Colonic mucosa (tissue), 4 donors: ENCODE results near the gene VEZF1. TPM values are rescaled to one million over a fixed set of nuclear protein-coding genes. Genes with fewer than 3 reads are reported as not detected.

Experiments used
- DNase-seq: peaks from one replicate; pipeline ENCODE4 v3.0.0-alpha.2; 2020
- H3K27ac ChIP-seq: fragments of 200-600 bp; one replicate; pipeline ENCODE4 v1.8.0; 2021
- H3K27me3 ChIP-seq: fragments of 200-600 bp; one replicate; pipeline ENCODE4 v1.8.0; 2021
- H3K36me3 ChIP-seq: fragments of 200-600 bp; one replicate; pipeline ENCODE4 v1.8.0; 2021
- H3K4me1 ChIP-seq: fragments of 200-600 bp; one replicate; pipeline ENCODE4 v1.8.0; 2021; ENCODE audit warnings: mild to moderate bottlenecking
- H3K4me3 ChIP-seq: fragments of 200-600 bp; one replicate; pipeline ENCODE4 v1.8.0; 2021
- H3K9ac ChIP-seq, 2 donors: one replicate each; pipeline ENCODE4 v1.7.0; 2013; ENCODE audit warnings: control low read depth in 2 of 2, low read depth in 2 of 2, low read length in 2 of 2
- H3K9me3 ChIP-seq: fragments of 200-600 bp; one replicate; pipeline ENCODE4 v1.8.0; 2021
- intact Hi-C: fragments of 100-400 bp; cut with DNase I; formaldehyde crosslinking; loops from one replicate; pipeline ENCODE4 v1.14.1; 2022
- total RNA-seq, 2 donors: library from RNA; stranded (reverse); fragmentation: NEBNext Ultra II Directional in 1 of 2; extraction: Animal tissue kit (Norgen Biotek cat#: 25700) in 1 of 2; gene quantifications; one replicate each; pipeline ENCODE4 v1.2.1, GENCODE V29; 2021
- TF ChIP-seq, protein P1 (sequence below): fragments of 200-600 bp; IDR thresholded peaks from one replicate; pipeline ENCODE4 v1.8.0; 2022; ENCODE audit warnings: antibody characterized with exemption, mild to moderate bottlenecking
- donor health status: healthy.
- donor health status: DM: no; HTN: no; CAD: no.
- donor health status: DM: no; HTN: no; CAD: no.

The VEZF1 gene
- total RNA-seq, 2 donors from 2014 or later, result 35.7 to 52.8 TPM

DNA sequence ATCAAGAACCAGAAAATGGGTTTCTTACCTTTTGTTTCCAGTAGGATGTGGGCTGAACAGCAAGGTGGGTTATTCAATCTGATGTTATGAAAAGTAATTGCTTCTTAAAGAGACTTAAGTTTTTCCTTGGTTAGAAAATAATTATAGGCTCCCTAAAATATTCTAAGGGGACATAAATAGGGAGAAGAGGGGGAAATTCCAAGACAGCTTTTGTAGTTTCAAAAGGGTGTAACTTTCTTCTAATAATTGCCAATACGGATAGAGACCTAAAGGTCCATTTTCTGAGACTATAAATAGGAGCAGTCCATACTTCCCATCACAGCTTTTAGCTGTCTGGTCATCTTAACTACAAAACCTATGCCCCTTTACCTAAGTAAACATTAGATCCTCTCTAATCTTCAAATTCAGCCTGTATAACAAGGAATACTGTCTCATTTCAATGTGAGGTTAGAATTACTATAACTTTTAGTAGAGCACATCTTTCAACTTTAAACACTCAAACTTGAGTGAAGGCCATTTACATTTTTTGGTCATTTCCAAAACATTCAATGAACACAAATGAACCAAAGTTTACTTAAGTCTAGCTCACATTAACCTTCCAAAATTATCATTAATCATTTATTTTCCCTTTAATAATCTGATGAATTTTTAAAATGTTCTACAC is 13.5 kb upstream of the VEZF1 start:
- TF ChIP-seq, protein P1, sequence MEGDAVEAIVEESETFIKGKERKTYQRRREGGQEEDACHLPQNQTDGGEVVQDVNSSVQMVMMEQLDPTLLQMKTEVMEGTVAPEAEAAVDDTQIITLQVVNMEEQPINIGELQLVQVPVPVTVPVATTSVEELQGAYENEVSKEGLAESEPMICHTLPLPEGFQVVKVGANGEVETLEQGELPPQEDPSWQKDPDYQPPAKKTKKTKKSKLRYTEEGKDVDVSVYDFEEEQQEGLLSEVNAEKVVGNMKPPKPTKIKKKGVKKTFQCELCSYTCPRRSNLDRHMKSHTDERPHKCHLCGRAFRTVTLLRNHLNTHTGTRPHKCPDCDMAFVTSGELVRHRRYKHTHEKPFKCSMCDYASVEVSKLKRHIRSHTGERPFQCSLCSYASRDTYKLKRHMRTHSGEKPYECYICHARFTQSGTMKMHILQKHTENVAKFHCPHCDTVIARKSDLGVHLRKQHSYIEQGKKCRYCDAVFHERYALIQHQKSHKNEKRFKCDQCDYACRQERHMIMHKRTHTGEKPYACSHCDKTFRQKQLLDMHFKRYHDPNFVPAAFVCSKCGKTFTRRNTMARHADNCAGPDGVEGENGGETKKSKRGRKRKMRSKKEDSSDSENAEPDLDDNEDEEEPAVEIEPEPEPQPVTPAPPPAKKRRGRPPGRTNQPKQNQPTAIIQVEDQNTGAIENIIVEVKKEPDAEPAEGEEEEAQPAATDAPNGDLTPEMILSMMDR, result no peak
- Histone ChIP-seq H3K27me3 (no peaks in the 10 kb centered on the region), H3K36me3 (peaks cover 21% of the 10 kb centered on the region), H3K4me3 (no peak overlapping the region), H3K27ac (no peak overlapping the region), H3K4me1 (peaks cover 12% of the 10 kb centered on the region), H3K9me3 (no peaks in the 10 kb centered on the region), H3K9ac (no peak overlapping the region)
- DNase-seq, result no peak
- intact Hi-C loops, result loop anchor here (5.0 kb wide), 1 partner anchor 111 kb away; no protein-coding TSS in a partner anchor

DNA sequence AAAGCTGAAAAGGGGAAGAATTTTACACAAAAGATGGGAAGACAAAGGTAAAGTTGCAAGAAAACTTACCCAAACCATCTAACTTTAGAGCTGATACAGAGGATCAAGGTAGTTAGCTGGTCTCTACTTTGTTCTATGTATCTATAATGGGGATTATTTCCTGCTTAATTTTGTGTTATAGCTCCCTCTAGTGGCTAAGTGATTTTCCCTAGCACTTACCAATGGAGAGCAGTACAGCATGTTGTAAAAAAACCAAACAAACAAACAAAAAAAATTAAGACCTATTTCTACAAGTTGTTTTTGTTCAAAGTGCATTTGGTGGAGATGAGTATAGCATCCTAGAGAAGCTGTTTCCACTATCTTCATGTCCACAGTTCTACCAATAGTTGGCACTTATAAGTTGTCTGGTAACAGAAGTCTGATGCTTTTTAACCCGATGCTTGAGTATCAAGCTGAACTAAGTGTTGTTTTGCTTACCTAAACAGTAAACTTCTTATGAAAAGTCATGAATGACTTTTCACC is 11.5 kb upstream of the VEZF1 start:
- no peaks in the 10 kb centered on the region for H3K4me1 ChIP-seq
- no peak for DNase-seq
- no peak overlapping the region for H3K27ac ChIP-seq
- H3K27me3 ChIP-seq, result no peaks in the 10 kb centered on the region
- intact Hi-C loops, result loop anchor here (5.0 kb wide), 1 partner anchor 113 kb away; no protein-coding TSS in a partner anchor
- H3K9me3 ChIP-seq, result no peaks in the 10 kb centered on the region
- H3K4me3 ChIP-seq, result no peak overlapping the region
- TF ChIP-seq, protein P1, result peak; percentile 89
- H3K36me3 ChIP-seq, result peaks cover 10% of the 10 kb centered on the region
- no peak overlapping the region for H3K9ac ChIP-seq

DNA sequence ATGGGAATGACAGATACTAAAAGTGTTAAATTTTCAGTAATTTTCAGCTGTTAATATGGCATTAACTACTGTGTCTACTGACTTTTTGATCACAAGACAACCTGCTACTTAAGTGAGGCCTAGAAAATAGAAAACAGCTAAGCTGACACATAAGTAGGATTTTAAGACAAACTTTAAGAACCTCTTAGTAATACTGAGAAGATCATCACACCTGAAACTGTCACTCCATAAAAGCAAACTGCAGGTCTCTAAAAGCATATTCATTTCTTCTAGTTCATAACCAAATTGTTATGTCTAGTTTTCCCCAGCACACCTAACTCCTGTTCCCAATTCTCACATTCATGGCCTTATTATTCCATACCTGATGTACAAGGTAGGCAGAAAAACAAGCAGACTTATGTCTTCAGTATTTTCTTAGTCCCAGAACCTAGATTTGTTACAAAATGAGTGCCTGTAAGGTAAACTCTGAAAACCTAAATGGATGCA is 11.0 kb upstream of the VEZF1 start:
- no peak overlapping the region for H3K4me3 ChIP-seq
- no peak overlapping the region for H3K9ac ChIP-seq
- DNase-seq, result no peak
- no peak overlapping the region for H3K27ac ChIP-seq
- intact Hi-C loops, result no loop called here
- H3K9me3 ChIP-seq, result no peaks in the 10 kb centered on the region
- TF ChIP-seq, protein P1, result no peak
- H3K4me1 ChIP-seq, result no peaks in the 10 kb centered on the region
- peaks cover 5% of the 10 kb centered on the region for H3K36me3 ChIP-seq
- no peaks in the 10 kb centered on the region for H3K27me3 ChIP-seq

- H3K27me3 ChIP-seq, result no peaks in the 10 kb centered on the region
- no peaks in the 10 kb centered on the region for H3K4me1 ChIP-seq
- no peaks in the 10 kb centered on the region for H3K36me3 ChIP-seq
- TF ChIP-seq, protein P1, result no peak
- H3K4me3 ChIP-seq, result no peak overlapping the region
- H3K9ac ChIP-seq, result no peak overlapping the region
- no peaks in the 10 kb centered on the region for H3K9me3 ChIP-seq
- intact Hi-C loops, result loop anchor here (2.0 kb wide), 1 partner anchor 138 kb away; no protein-coding TSS in a partner anchor
- H3K27ac ChIP-seq, result no peak overlapping the region
- no peak for DNase-seq
These were observed 9.2 kb upstream of the VEZF1 start for GRCh38 chr17:57997085-57997809.

DNA sequence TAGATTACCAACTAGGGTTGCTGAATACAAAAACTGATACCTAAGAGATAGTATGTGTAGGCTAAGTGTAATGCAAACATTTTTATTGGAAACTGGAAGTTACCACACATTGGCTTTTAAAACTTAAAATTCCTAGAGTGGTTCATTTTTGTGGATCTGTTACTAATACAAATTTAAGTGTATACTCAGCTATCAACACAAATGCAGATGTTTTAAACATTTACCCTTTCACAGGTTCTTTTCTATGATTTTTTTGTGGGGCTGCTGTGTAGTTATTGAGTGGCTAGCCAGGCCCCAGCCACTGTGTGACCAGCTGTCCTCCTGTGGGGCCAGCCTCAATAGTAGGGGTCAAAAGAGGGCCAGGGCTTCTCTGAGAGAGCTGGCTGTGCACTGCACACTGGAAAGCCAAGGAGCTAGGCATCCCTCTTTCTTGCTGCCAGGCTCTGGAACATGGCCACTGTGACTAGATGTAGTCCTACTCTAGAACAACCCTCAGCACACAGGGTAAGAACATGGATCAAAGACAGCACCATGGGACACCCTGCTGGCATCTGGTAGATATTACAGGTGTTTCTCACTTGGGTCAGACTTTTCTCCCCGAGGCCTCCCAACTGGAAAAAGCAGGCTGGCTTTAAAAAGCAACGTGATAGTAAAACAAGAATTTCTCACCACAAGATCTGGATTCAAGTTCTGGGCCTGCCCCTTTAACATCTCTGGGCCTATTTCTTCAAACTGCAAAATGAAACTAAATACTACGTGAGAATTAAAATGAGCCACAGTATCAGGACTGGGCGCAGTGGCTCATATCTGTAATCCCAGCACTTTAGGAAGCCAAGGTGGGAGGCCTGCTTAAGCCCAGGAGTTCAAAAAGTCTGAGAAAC is 7.3 kb upstream of the VEZF1 start:
- TF ChIP-seq, protein P1, result peak; percentile 69
- intact Hi-C loops, result no loop called here
- peak; percentile 65 for DNase-seq
- Histone ChIP-seq H3K9ac (no peak overlapping the region), H3K4me1 (no peaks in the 10 kb centered on the region), H3K36me3 (no peaks in the 10 kb centered on the region), H3K9me3 (no peaks in the 10 kb centered on the region), H3K27me3 (no peaks in the 10 kb centered on the region), H3K4me3 (no peak overlapping the region), H3K27ac (no peak overlapping the region)
